ENCODE results near the gene DCTN1.
A peak's percentile ranks its signal among the peaks of the same experiment; 100 is the strongest.

DNA sequence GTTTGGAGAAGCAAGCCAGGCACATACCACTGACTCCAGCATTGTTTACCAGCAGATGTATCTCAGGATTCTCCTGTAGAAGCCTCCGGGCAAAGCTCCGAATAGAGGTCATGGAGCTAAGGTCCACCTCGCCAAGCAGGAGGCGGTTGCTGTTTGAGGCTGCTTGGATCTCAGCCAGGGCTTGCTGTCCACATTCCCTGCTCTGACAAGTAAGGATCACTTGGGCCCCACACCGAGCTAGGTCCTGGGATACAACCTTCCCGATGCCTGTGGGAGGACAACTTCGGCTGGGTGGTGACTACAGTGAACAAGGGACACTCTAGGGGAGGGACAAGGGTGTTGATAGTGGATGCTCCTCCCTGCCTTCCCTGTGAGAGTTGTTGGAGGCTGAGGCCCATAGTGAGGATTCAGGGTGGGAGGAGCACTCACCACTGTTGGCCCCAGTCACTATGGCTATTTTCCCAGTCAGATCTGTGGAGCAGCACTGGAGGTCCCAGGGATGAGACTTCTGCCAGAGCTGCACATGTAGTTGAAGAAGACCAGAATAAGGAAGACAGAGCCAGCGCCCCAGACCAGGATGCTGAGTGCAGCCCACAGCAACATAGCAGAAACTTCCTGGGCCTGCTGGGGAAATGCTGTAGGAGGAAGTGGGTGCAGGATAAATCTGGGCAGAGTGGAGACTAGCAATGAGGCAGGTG is 33.0 kb upstream of the DCTN1 start:
- TF ChIP-seq SPI1 (IDR thresholded peaks at IDR 0.05; ENCODE audit: low read depth, low read length) = peak; percentile 34; the same call in 1 of the 2 replicates
- TF ChIP-seq TAF1 (IDR thresholded peaks at IDR 0.05; ENCODE audit: low read depth, low read length) = no peak
- no peak for TF ChIP-seq POLR2A (IDR thresholded peaks at IDR 0.05; ENCODE audit: low read depth, low read length)
